ENCODE results near the gene NR1I2.

The NR1I2 gene

DNA sequence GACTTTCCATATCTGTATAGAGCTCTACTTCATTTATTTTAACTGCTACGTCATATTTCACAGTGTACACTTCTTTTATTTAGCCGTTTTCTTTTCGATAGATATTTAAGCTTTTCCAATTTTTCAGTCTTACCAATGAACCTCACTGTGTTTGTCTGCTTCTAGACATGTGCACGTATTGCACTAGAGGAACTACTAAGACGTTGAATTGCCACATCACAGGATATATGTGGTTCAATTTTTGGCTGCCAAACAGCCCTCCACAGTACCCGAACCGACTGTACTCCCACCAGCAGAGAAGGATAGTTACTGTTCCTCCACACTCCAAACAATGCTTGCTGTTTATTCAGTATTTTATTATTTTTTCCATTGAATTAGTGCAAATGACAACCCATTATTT, 2.0 kb downstream of the NR1I2 start:
- no peak for DNase-seq (ENCODE audit: low spot score)
- in situ Hi-C loops (cut with MboI; ENCODE audit: low sequenced_read_pairs, unreplicated experiment): no loop called here
- TF ChIP-seq, protein P1, sequence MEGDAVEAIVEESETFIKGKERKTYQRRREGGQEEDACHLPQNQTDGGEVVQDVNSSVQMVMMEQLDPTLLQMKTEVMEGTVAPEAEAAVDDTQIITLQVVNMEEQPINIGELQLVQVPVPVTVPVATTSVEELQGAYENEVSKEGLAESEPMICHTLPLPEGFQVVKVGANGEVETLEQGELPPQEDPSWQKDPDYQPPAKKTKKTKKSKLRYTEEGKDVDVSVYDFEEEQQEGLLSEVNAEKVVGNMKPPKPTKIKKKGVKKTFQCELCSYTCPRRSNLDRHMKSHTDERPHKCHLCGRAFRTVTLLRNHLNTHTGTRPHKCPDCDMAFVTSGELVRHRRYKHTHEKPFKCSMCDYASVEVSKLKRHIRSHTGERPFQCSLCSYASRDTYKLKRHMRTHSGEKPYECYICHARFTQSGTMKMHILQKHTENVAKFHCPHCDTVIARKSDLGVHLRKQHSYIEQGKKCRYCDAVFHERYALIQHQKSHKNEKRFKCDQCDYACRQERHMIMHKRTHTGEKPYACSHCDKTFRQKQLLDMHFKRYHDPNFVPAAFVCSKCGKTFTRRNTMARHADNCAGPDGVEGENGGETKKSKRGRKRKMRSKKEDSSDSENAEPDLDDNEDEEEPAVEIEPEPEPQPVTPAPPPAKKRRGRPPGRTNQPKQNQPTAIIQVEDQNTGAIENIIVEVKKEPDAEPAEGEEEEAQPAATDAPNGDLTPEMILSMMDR (IDR thresholded peaks at IDR 0.05; ENCODE audit: borderline replicate concordance, control extremely low read depth, extremely low read depth, insufficient read depth, missing control alignments): no peak

DNA sequence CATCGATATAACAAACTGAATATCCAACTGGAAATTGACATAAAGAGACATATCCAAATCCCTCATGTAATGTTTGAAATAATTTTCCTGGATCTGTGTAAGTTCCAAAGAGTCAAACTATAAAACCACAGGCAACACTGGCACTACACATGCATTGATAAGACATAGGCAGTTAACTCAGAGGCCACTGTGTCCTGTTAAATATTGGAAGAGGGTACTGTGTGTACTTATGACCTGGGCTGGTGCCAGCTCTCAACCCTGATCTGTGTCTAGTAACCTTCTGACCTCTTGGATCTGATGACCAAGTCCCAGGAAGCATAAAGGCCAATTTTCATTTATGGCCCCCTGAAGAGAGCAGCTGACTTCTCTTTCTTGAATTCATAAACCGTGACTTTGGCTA, 4.5 kb downstream of the NR1I2 start:
- TF ChIP-seq, protein P1 (IDR thresholded peaks at IDR 0.05; ENCODE audit: borderline replicate concordance, control extremely low read depth, extremely low read depth, insufficient read depth, missing control alignments): no peak
- DNase-seq (ENCODE audit: low spot score): no peak
- in situ Hi-C loops (cut with MboI; ENCODE audit: low sequenced_read_pairs, unreplicated experiment): no loop called here

DNA sequence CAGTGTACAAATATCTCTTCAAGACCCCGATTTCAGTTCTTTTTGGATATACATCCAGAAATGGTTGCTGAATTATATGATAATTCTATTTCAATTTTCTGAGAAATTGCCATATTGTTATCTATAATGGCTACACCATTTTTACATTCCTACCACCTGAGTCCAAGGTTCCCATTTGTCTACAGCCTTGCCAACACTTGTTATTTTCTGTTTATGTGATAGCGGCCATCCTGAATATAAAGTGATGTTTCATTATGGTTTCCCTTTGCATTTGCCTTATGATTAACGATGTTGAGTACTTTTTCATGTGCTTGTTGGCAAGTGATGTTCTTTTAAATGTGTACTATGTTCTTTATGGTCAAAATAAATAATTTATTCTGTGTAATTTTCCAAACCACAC, 8.5 kb downstream of the NR1I2 start:
- in situ Hi-C loops (cut with MboI; ENCODE audit: low sequenced_read_pairs, unreplicated experiment): no loop called here
- no peak for DNase-seq (ENCODE audit: low spot score)
- TF ChIP-seq, protein P1 (IDR thresholded peaks at IDR 0.05; ENCODE audit: borderline replicate concordance, control extremely low read depth, extremely low read depth, insufficient read depth, missing control alignments): no peak

DNA sequence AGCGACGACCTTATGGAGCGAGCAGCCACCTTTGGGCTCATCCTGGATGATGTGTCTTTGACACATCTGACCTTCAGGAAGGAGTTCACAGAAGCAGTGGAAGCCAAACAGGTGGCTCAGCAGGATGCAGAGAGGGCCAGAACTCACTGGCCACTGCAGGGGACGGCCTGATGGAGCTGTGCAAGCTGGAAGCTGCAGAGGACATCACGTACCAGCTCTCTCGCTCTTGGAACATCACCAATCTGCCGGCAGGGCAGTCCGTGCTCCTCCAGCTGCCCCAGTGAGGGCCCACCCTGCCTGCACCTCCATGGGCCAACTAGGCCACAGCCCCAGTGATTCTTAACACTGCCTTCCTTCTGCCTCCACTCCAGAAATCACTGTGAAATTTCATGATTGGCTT, 10.4 kb downstream of the NR1I2 start:
- in situ Hi-C loops (cut with MboI; ENCODE audit: low sequenced_read_pairs, unreplicated experiment): no loop called here
- TF ChIP-seq, protein P1 (IDR thresholded peaks at IDR 0.05; ENCODE audit: borderline replicate concordance, control extremely low read depth, extremely low read depth, insufficient read depth, missing control alignments): no peak
- DNase-seq (ENCODE audit: low spot score): no peak

DNA sequence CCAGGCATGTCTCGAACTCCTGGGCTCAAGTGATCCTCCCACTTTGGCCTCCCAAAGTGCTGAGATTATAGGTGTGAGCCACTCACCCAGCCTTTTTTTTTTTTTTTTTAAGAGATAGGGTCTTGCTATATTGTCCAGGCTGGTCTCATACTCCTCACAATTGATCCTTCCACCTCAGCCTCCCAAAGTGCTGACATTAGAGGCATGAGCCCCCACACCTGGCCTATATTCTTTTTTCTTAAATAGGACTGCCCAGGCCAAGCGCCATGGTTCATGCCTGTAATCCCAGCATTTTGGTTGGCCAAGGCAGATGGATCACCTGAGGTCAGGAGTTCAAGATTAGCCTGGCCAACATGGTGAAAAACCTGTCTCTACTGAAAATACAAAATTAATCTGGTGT, 12.5 kb downstream of the NR1I2 start:
- no peak for DNase-seq (ENCODE audit: low spot score)
- TF ChIP-seq, protein P1 (IDR thresholded peaks at IDR 0.05; ENCODE audit: borderline replicate concordance, control extremely low read depth, extremely low read depth, insufficient read depth, missing control alignments): no peak
- in situ Hi-C loops (cut with MboI; ENCODE audit: low sequenced_read_pairs, unreplicated experiment): no loop called here

DNA sequence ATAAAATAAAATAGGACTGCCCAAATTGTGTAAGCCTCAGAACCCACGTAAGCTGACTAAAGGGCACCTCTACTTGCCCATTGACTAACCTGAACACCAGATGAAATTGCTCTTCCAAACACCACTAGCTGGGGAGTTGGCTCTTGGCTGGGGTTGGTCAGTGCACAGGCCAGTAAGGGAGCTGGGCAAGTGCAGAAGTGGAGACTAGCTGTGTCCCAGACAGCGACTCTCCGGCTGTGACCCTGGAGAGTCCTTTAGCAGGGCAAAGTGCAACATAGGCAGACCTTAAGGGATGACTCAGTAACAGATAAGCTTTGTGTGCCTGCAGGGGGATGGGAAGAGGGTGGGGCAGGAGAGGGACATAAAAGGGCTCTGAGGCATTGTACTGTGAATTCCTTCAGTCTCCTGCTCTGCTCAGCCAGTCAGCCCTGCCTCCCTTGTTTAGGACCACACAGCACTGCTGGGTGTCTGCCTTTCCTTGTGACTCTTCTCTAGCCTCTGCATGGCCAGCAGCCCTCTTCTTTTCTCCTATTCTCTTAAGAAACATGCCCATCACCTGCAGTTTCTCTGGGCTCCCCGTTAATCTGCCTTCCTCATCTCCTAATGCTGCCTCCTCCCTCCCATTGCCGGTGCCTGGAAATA, 13.2 kb downstream of the NR1I2 start:
- in situ Hi-C loops (cut with MboI; ENCODE audit: low sequenced_read_pairs, unreplicated experiment): no loop called here
- no peak for DNase-seq (ENCODE audit: low spot score)
- TF ChIP-seq, protein P1 (IDR thresholded peaks at IDR 0.05; ENCODE audit: borderline replicate concordance, control extremely low read depth, extremely low read depth, insufficient read depth, missing control alignments): no peak
